ENCODE results near the gene ALX3. TPM values are rescaled to one million over a fixed set of nuclear protein-coding genes. Genes with fewer than 3 reads are reported as not detected.

The ALX3 gene
- total RNA-seq, 1 experiment from 2014 or later = not detected

GRCh38 chr1:110043016-110043415 lies 27.5 kb downstream of the ALX3 start:
- no peak for DNase-seq (ENCODE audit: unreplicated experiment)
- Mint-ChIP-seq H3K4me1 (ENCODE audit: insufficient read depth, unreplicated experiment) (no peaks in the 10 kb centered on the region), H3K9me3 (ENCODE audit: unreplicated experiment) (no peaks in the 10 kb centered on the region), H3K27ac (ENCODE audit: low read depth, unreplicated experiment) (no peak overlapping the region), H3K36me3 (ENCODE audit: insufficient read depth, unreplicated experiment) (peaks cover 90% of the 10 kb centered on the region), H3K27me3 (ENCODE audit: insufficient read depth, unreplicated experiment) (no peaks in the 10 kb centered on the region), H3K4me3 (ENCODE audit: unreplicated experiment) (no peak overlapping the region)
- BruUV-seq (replicated peaks) = no TSS peak
- POLR2A ChIA-PET = interaction anchor here (1.5 kb wide), 1 partner anchor 9 kb away, joined by 6 read pairs; the partner anchor contains the start of gene STRIP1
- intact Hi-C loops (cut with micrococcal nuclease) = no loop called here
- CTCF ChIA-PET = interaction anchor here (0.6 to 12.1 kb wide), 2 partner anchors 9 to 554 kb away, joined by 3 to 120 read pairs; no protein-coding TSS in a partner anchor
- TF ChIP-seq CTCF (IDR thresholded peaks at IDR 0.05; ENCODE audit: unreplicated experiment) = no peak

GRCh38 chr1:110040548-110040947 lies 29.9 kb downstream of the ALX3 start:
- no TSS peak for BruUV-seq (replicated peaks)
- intact Hi-C loops (cut with micrococcal nuclease) = no loop called here
- no peak overlapping the region for H3K4me3 Mint-ChIP-seq (ENCODE audit: unreplicated experiment)
- peaks cover 3% of the 10 kb centered on the region for H3K4me1 Mint-ChIP-seq (ENCODE audit: insufficient read depth, unreplicated experiment)
- no peak for DNase-seq (ENCODE audit: unreplicated experiment)
- no peak overlapping the region for H3K27ac Mint-ChIP-seq (ENCODE audit: low read depth, unreplicated experiment)
- ChIA-PET CTCF (interaction anchor here (0.5 to 12.1 kb wide), 5 partner anchors 11 to 509 kb away, joined by 3 to 120 read pairs (median 4); no protein-coding TSS in a partner anchor), POLR2A (no interaction called here)
- TF ChIP-seq CTCF (IDR thresholded peaks at IDR 0.05; ENCODE audit: unreplicated experiment) = no peak
- no peaks in the 10 kb centered on the region for H3K27me3 Mint-ChIP-seq (ENCODE audit: insufficient read depth, unreplicated experiment)
- peaks cover 67% of the 10 kb centered on the region for H3K36me3 Mint-ChIP-seq (ENCODE audit: insufficient read depth, unreplicated experiment)
- no peaks in the 10 kb centered on the region for H3K9me3 Mint-ChIP-seq (ENCODE audit: unreplicated experiment)

- BruUV-seq (replicated peaks) = no TSS peak
- no peak for DNase-seq (ENCODE audit: unreplicated experiment)
- POLR2A ChIA-PET = interaction anchor here (1.0 kb wide), 1 partner anchor 35 kb away, joined by 3 read pairs; no protein-coding TSS in a partner anchor
- Mint-ChIP-seq H3K4me1 (ENCODE audit: insufficient read depth, unreplicated experiment) (peaks cover 5% of the 10 kb centered on the region), H3K9me3 (ENCODE audit: unreplicated experiment) (no peaks in the 10 kb centered on the region), H3K27me3 (ENCODE audit: insufficient read depth, unreplicated experiment) (no peaks in the 10 kb centered on the region), H3K4me3 (ENCODE audit: unreplicated experiment) (no peak overlapping the region), H3K36me3 (ENCODE audit: insufficient read depth, unreplicated experiment) (peaks cover 58% of the 10 kb centered on the region), H3K27ac (ENCODE audit: low read depth, unreplicated experiment) (no peak overlapping the region)
- CTCF ChIA-PET = interaction anchor here (0.7 to 12.1 kb wide), 7 partner anchors 10 to 1624 kb away, joined by 3 to 120 read pairs (median 5); no protein-coding TSS in a partner anchor
- intact Hi-C loops (cut with micrococcal nuclease) = no loop called here
- no peak for TF ChIP-seq CTCF (IDR thresholded peaks at IDR 0.05; ENCODE audit: unreplicated experiment)
Observed at GRCh38 chr1:110039641-110040040, 30.8 kb downstream of the ALX3 start.

- no TSS peak for BruUV-seq (replicated peaks)
- Mint-ChIP-seq H3K9me3 (ENCODE audit: unreplicated experiment) (no peaks in the 10 kb centered on the region), H3K36me3 (ENCODE audit: insufficient read depth, unreplicated experiment) (peaks cover 44% of the 10 kb centered on the region), H3K4me3 (ENCODE audit: unreplicated experiment) (no peak overlapping the region), H3K4me1 (ENCODE audit: insufficient read depth, unreplicated experiment) (peaks cover 12% of the 10 kb centered on the region), H3K27ac (ENCODE audit: low read depth, unreplicated experiment) (no peak overlapping the region), H3K27me3 (ENCODE audit: insufficient read depth, unreplicated experiment) (no peaks in the 10 kb centered on the region)
- DNase-seq (ENCODE audit: unreplicated experiment) = no peak
- no peak for TF ChIP-seq CTCF (IDR thresholded peaks at IDR 0.05; ENCODE audit: unreplicated experiment)
- CTCF ChIA-PET = interaction anchor here (1.0 to 12.1 kb wide), 5 partner anchors 9 to 67 kb away, joined by 4 to 120 read pairs (median 6); partner anchors contain the start of gene AHCYL1
- POLR2A ChIA-PET = interaction anchor here (0.6 to 1.0 kb wide), 2 partner anchors 22 to 43 kb away, joined by 3 to 4 read pairs; no protein-coding TSS in a partner anchor
- intact Hi-C loops (cut with micrococcal nuclease) = no loop called here
Observed at GRCh38 chr1:110038271-110038670, 32.2 kb downstream of the ALX3 start.

All from MCF 10A (cell line).